ENCODE measurements around the gene SLC11A1. TPM values are rescaled to one million over a fixed set of nuclear protein-coding genes. Genes with fewer than 3 reads are reported as not detected.

The SLC11A1 gene
- total RNA-seq, 1 experiment from 2014 or later: 0.44 TPM

- Histone ChIP-seq H3K27me3 (ENCODE audit: insufficient read depth, low read depth) (no peaks in the 10 kb centered on the region), H3K9me2 (ENCODE audit: insufficient read depth) (no peaks in the 10 kb centered on the region), H3K27ac (no peak overlapping the region), H3K79me2 (ENCODE audit: low read depth) (no peaks in the 10 kb centered on the region), H3K9me3 (ENCODE audit: insufficient read depth, low read depth) (no peaks in the 10 kb centered on the region), H3F3A (ENCODE audit: insufficient read depth, low read depth) (no peaks in the 10 kb centered on the region; the same call in 1 of the 2 replicates), H3K4me2 (no peak overlapping the region), H3K36me3 (ENCODE audit: low read depth) (no peaks in the 10 kb centered on the region), H4K20me1 (ENCODE audit: insufficient read depth) (no peaks in the 10 kb centered on the region), H3K4me1 (replicated peaks; ENCODE audit: insufficient read depth) (no peaks in the 10 kb centered on the region), H3K4me3 (no peak overlapping the region), H2AFZ (no peak overlapping the region)
- ChIA-PET CTCF (no interaction called here), POLR2A (ENCODE audit: unreplicated experiment) (no interaction called here)
- no peak for TF ChIP-seq EZH2 (IDR thresholded peaks at IDR 0.05; ENCODE audit: low read depth)
- no peak for TF ChIP-seq CTCF (conservative IDR thresholded peaks at IDR 0.05)
- no TSS peak for BruUV-seq (replicated peaks)
- no peak for DNase-seq
- intact Hi-C loops (cut with micrococcal nuclease; ENCODE audit: unreplicated experiment): no loop called here
These were observed 36.2 kb downstream of the SLC11A1 start for GRCh38 chr2:218418321-218418716.

- H4K20me1 ChIP-seq (ENCODE audit: insufficient read depth): no peaks in the 10 kb centered on the region
- H3K4me1 ChIP-seq (replicated peaks; ENCODE audit: insufficient read depth): no peaks in the 10 kb centered on the region
- no peaks in the 10 kb centered on the region for H3K9me2 ChIP-seq (ENCODE audit: insufficient read depth)
- no peak for DNase-seq
- no peaks in the 10 kb centered on the region; the same call in 1 of the 2 replicates for H3F3A ChIP-seq (ENCODE audit: insufficient read depth, low read depth)
- H3K4me3 ChIP-seq: no peak within 1 kb of the TSS
- H3K4me2 ChIP-seq: no peak within 1 kb of the TSS
- ChIA-PET CTCF (no interaction called here), POLR2A (ENCODE audit: unreplicated experiment) (no interaction called here)
- intact Hi-C loops (cut with micrococcal nuclease; ENCODE audit: unreplicated experiment): no loop called here
- no peak within 1 kb of the TSS for H3K27ac ChIP-seq
- BruUV-seq (replicated peaks): no TSS peak
- no peaks in the 10 kb centered on the region for H3K27me3 ChIP-seq (ENCODE audit: insufficient read depth, low read depth)
- no peak within 1 kb of the TSS for H2AFZ ChIP-seq
- no peaks in the 10 kb centered on the region for H3K79me2 ChIP-seq (ENCODE audit: low read depth)
- H3K36me3 ChIP-seq (ENCODE audit: low read depth): no peaks in the 10 kb centered on the region
- no peak for TF ChIP-seq EZH2 (IDR thresholded peaks at IDR 0.05; ENCODE audit: low read depth)
- TF ChIP-seq CTCF (conservative IDR thresholded peaks at IDR 0.05): no peak
- no peaks in the 10 kb centered on the region for H3K9me3 ChIP-seq (ENCODE audit: insufficient read depth, low read depth)
These were observed 36.8 kb downstream of the SLC11A1 start, which contains the start of gene VIL1 for GRCh38 chr2:218418717-218419458. Gene VIL1, plus strand, starts transcription at chr2:218419123. Its CDS starts 4,656 bp downstream, at chr2:218423779.

- Histone ChIP-seq H4K20me1 (ENCODE audit: insufficient read depth) (no peaks in the 10 kb centered on the region), H3K4me3 (no peak overlapping the region), H3K4me1 (replicated peaks; ENCODE audit: insufficient read depth) (no peaks in the 10 kb centered on the region), H3K9me3 (ENCODE audit: insufficient read depth, low read depth) (no peaks in the 10 kb centered on the region), H3K27me3 (ENCODE audit: insufficient read depth, low read depth) (no peaks in the 10 kb centered on the region), H3K4me2 (no peak overlapping the region), H3F3A (ENCODE audit: insufficient read depth, low read depth) (no peaks in the 10 kb centered on the region; the same call in 1 of the 2 replicates), H2AFZ (no peak overlapping the region), H3K9me2 (ENCODE audit: insufficient read depth) (no peaks in the 10 kb centered on the region), H3K79me2 (ENCODE audit: low read depth) (no peaks in the 10 kb centered on the region), H3K27ac (no peak overlapping the region), H3K36me3 (ENCODE audit: low read depth) (no peaks in the 10 kb centered on the region)
- ChIA-PET POLR2A (ENCODE audit: unreplicated experiment) (no interaction called here), CTCF (interaction anchor here (0.7 kb wide), 1 partner anchor 46 kb away, joined by 4 read pairs; no protein-coding TSS in a partner anchor)
- DNase-seq: no peak
- no TSS peak for BruUV-seq (replicated peaks)
- intact Hi-C loops (cut with micrococcal nuclease; ENCODE audit: unreplicated experiment): no loop called here
- TF ChIP-seq CTCF (conservative IDR thresholded peaks at IDR 0.05): no peak
- no peak for TF ChIP-seq EZH2 (IDR thresholded peaks at IDR 0.05; ENCODE audit: low read depth)
These were observed 37.6 kb downstream of the SLC11A1 start for GRCh38 chr2:218419630-218420216.
